Peyer's patch (tissue), 4 donors: ENCODE measurements around the gene DHX8.

ENCODE experiments used
- POLR2A ChIP-seq, 2 donors: fragments of 450-650 bp; IDR thresholded peaks; one replicate each; pipeline ENCODE4 v1.5.1; 2017; ENCODE audit warnings: antibody characterized with exemption in 2 of 2, mild to moderate bottlenecking in 2 of 2, moderate library complexity in 2 of 2
- TF ChIP-seq, protein P1 (sequence below), 6 experiments: fragments of 450-650 bp in 4 of 6; fragments of 200-600 bp in 2 of 6; sonication (generic) in 1 of 6; IDR thresholded peaks; one replicate each; pipeline ENCODE4 v1.5.1; 2017 to 2019; ENCODE audit warnings: antibody characterized with exemption in 6 of 6, mild to moderate bottlenecking in 3 of 6, moderate library complexity in 1 of 6

DNA sequence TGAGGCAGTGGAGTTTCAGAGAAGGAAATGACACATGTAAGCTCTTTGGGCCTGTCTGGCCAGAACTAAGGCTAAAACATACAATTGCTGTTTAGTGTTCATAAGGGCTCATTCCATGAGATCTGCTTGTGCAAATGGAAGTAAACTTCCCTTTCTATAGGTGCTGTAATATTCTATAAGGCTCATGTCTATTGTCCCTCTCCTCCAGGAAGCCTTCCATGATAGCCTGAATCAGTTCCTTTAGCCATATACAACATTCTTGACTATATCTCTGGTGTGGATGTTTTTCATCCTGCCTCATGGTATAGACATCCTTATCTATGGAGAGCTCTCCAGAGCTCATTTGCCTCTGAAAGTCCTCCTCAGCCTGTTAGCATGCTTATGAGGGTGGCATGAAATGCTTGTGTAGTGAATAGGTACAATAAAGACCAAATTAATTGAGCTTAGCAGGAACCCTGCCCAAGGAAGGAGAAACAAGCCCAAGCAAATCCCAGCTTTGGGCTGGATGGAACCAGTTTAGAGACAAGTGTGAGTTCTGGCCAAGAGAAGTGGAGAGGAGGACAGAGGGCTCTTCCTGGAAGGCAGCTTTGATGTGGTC is 64.0 kb downstream of the DHX8 start:
- TF ChIP-seq POLR2A (IDR thresholded peaks at IDR 0.05) = no peak
- TF ChIP-seq, protein P1, sequence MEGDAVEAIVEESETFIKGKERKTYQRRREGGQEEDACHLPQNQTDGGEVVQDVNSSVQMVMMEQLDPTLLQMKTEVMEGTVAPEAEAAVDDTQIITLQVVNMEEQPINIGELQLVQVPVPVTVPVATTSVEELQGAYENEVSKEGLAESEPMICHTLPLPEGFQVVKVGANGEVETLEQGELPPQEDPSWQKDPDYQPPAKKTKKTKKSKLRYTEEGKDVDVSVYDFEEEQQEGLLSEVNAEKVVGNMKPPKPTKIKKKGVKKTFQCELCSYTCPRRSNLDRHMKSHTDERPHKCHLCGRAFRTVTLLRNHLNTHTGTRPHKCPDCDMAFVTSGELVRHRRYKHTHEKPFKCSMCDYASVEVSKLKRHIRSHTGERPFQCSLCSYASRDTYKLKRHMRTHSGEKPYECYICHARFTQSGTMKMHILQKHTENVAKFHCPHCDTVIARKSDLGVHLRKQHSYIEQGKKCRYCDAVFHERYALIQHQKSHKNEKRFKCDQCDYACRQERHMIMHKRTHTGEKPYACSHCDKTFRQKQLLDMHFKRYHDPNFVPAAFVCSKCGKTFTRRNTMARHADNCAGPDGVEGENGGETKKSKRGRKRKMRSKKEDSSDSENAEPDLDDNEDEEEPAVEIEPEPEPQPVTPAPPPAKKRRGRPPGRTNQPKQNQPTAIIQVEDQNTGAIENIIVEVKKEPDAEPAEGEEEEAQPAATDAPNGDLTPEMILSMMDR (IDR thresholded peaks at IDR 0.05) = no peak
